GM23338 (cell line): ENCODE results near the gene FBXW4.

Source experiments
- CREB1 ChIP-seq: fragments of 250-450 bp; sonication (Bioruptor Pico); IDR thresholded peaks from 2 replicates; pipeline ENCODE4 v1.5.0; 2020; ENCODE audit warnings: low read depth, mild to moderate bottlenecking, moderate library complexity
- EZH2 ChIP-seq: fragments of 200-600 bp; sonication (generic); IDR thresholded peaks from one replicate; pipeline ENCODE4 v1.8.0; 2017; ENCODE audit warnings: antibody characterized with exemption, mild to moderate bottlenecking, low read depth; ENCODE audit not compliant: unreplicated experiment
- POLR2AphosphoS5 ChIP-seq: IDR thresholded peaks from 2 replicates; pipeline ENCODE4 v1.6.1; 2016; ENCODE audit warnings: antibody characterized with exemption, low read depth
- TF ChIP-seq, protein P1 (sequence below), 2 experiments: fragments of 200-600 bp in 1 of 2; sonication (generic) in 1 of 2; conservative IDR thresholded peaks; 2 replicates each; pipeline versions ENCODE4 v1.5.1 to v1.6.1; 2016 to 2017; ENCODE audit warnings: antibody characterized with exemption in 2 of 2, low read depth in 2 of 2, mild to moderate bottlenecking in 2 of 2, moderate library complexity in 1 of 2
- TF ChIP-seq, protein P2 (sequence below): IDR thresholded peaks from one replicate; pipeline ENCODE4 v1.6.1; 2018; ENCODE audit warnings: antibody characterized with exemption; ENCODE audit not compliant: unreplicated experiment

DNA sequence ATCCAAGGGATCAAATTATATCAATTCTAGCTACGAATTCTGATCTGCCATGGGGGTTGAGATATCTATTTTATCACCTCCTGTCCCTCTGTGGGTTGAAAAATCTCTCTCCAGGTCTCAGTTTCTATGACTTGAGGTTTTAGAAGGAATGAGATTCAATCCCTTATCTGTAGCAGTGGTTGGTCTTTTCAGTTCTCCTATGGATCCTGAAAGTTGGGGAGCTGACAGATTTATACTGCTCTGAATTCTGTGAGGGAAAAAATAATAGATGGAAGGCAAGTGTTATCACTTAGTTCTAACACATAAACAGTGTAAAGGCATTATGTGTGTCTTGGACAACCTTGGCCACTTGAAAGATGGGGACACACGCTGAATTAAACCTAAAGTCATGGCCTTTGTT lies 15.8 kb upstream of the FBXW4 start:
- TF ChIP-seq, protein P1, sequence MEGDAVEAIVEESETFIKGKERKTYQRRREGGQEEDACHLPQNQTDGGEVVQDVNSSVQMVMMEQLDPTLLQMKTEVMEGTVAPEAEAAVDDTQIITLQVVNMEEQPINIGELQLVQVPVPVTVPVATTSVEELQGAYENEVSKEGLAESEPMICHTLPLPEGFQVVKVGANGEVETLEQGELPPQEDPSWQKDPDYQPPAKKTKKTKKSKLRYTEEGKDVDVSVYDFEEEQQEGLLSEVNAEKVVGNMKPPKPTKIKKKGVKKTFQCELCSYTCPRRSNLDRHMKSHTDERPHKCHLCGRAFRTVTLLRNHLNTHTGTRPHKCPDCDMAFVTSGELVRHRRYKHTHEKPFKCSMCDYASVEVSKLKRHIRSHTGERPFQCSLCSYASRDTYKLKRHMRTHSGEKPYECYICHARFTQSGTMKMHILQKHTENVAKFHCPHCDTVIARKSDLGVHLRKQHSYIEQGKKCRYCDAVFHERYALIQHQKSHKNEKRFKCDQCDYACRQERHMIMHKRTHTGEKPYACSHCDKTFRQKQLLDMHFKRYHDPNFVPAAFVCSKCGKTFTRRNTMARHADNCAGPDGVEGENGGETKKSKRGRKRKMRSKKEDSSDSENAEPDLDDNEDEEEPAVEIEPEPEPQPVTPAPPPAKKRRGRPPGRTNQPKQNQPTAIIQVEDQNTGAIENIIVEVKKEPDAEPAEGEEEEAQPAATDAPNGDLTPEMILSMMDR (conservative IDR thresholded peaks at IDR 0.05; ENCODE audit: low read depth in 2 of 2): no peak
- TF ChIP-seq, protein P2, sequence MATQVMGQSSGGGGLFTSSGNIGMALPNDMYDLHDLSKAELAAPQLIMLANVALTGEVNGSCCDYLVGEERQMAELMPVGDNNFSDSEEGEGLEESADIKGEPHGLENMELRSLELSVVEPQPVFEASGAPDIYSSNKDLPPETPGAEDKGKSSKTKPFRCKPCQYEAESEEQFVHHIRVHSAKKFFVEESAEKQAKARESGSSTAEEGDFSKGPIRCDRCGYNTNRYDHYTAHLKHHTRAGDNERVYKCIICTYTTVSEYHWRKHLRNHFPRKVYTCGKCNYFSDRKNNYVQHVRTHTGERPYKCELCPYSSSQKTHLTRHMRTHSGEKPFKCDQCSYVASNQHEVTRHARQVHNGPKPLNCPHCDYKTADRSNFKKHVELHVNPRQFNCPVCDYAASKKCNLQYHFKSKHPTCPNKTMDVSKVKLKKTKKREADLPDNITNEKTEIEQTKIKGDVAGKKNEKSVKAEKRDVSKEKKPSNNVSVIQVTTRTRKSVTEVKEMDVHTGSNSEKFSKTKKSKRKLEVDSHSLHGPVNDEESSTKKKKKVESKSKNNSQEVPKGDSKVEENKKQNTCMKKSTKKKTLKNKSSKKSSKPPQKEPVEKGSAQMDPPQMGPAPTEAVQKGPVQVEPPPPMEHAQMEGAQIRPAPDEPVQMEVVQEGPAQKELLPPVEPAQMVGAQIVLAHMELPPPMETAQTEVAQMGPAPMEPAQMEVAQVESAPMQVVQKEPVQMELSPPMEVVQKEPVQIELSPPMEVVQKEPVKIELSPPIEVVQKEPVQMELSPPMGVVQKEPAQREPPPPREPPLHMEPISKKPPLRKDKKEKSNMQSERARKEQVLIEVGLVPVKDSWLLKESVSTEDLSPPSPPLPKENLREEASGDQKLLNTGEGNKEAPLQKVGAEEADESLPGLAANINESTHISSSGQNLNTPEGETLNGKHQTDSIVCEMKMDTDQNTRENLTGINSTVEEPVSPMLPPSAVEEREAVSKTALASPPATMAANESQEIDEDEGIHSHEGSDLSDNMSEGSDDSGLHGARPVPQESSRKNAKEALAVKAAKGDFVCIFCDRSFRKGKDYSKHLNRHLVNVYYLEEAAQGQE: no peak
- no peak for TF ChIP-seq POLR2AphosphoS5
- no peak for TF ChIP-seq EZH2
- TF ChIP-seq CREB1 (CRISPR knock-in tag): no peak
